Astrocyte (in vitro differentiated cells and primary cell): Measurements from ENCODE around the gene MTNR1A. TPM values are rescaled to one million over a fixed set of nuclear protein-coding genes. Genes with fewer than 3 reads are reported as not detected.
A peak's percentile ranks its signal among the peaks of the same experiment; 100 is the strongest.

ENCODE experiments used
- DNase-seq: peaks from one replicate; pipeline ENCODE4 v3.0.0-alpha.2; 2010; ENCODE audit warnings: low read depth
- FAIRE-seq: peaks from 2 replicates; lab custom pipeline; 2011; peaks lifted over from hg19 to GRCh38; lab: Jason Lieb, UNC
- H2AFZ ChIP-seq: 2 replicates; pipeline ENCODE4 v1.6.0; 2012; ENCODE audit warnings: low read depth, low read length, inconsistent platforms
- H3K27ac ChIP-seq: 2 replicates; pipeline ENCODE4 v1.5.1; 2011; ENCODE audit warnings: low read depth, low read length, inconsistent platforms
- H3K27me3 ChIP-seq: 2 replicates; pipeline ENCODE4 v1.6.0; 2011; ENCODE audit warnings: low read length, inconsistent platforms; ENCODE audit not compliant: insufficient read depth
- H3K36me3 ChIP-seq: 2 replicates; pipeline ENCODE4 v1.5.1; 2011; ENCODE audit warnings: low read length, inconsistent platforms; ENCODE audit not compliant: insufficient read depth
- H3K4me1 ChIP-seq: 2 replicates; pipeline ENCODE4 v1.5.1; 2011; ENCODE audit warnings: low read length, inconsistent platforms; ENCODE audit not compliant: insufficient read depth
- H3K4me2 ChIP-seq: 2 replicates; pipeline ENCODE4 v1.6.0; 2012; ENCODE audit warnings: low read length, inconsistent platforms
- H3K4me3 ChIP-seq: 2 replicates; pipeline ENCODE4 v1.5.1; 2011; ENCODE audit warnings: low read depth, mild to moderate bottlenecking, low read length, inconsistent platforms; ENCODE audit not compliant: insufficient read depth
- H3K79me2 ChIP-seq: 2 replicates; pipeline ENCODE4 v1.6.0; 2012; ENCODE audit warnings: mild to moderate bottlenecking, low read length, inconsistent platforms; ENCODE audit not compliant: insufficient read depth
- H3K9ac ChIP-seq: 2 replicates; pipeline ENCODE4 v1.6.0; 2012; ENCODE audit warnings: mild to moderate bottlenecking, low read length, inconsistent platforms
- H3K9me3 ChIP-seq: 2 replicates; pipeline ENCODE4 v1.5.1; 2012; ENCODE audit warnings: low read depth, mild to moderate bottlenecking, low read length, inconsistent platforms; ENCODE audit not compliant: insufficient read depth
- H4K20me1 ChIP-seq: 2 replicates; pipeline ENCODE4 v1.6.0; 2012; ENCODE audit warnings: low read length, inconsistent platforms; ENCODE audit not compliant: insufficient read depth
- H3K27ac Mint-ChIP-seq: one replicate; pipeline ENCODE4 v1.8.0; 2021; ENCODE audit warnings: mild to moderate bottlenecking, mixed read lengths; ENCODE audit not compliant: unreplicated experiment
- H3K27me3 Mint-ChIP-seq: one replicate; pipeline ENCODE4 v1.8.0; 2021; ENCODE audit warnings: low read depth, mixed read lengths; ENCODE audit not compliant: unreplicated experiment
- H3K36me3 Mint-ChIP-seq: one replicate; pipeline ENCODE4 v1.8.0; 2021; ENCODE audit warnings: low read depth, mixed read lengths; ENCODE audit not compliant: unreplicated experiment
- H3K4me1 Mint-ChIP-seq: one replicate; pipeline ENCODE4 v1.8.0; 2021; ENCODE audit warnings: low read depth, mixed read lengths; ENCODE audit not compliant: unreplicated experiment
- H3K4me3 Mint-ChIP-seq: one replicate; pipeline ENCODE4 v1.8.0; 2021; ENCODE audit warnings: mild to moderate bottlenecking, moderate library complexity, mixed read lengths; ENCODE audit not compliant: unreplicated experiment
- H3K9me3 Mint-ChIP-seq: one replicate; pipeline ENCODE4 v1.8.0; 2021; ENCODE audit warnings: mild to moderate bottlenecking, mixed read lengths; ENCODE audit not compliant: unreplicated experiment
- EZH2 ChIP-seq: IDR thresholded peaks from 2 replicates; pipeline ENCODE4 v1.6.1; 2012; ENCODE audit warnings: mild to moderate bottlenecking, low read length, inconsistent platforms; ENCODE audit not compliant: insufficient read depth
- total RNA-seq: library from RNA; stranded (reverse); gene quantifications from 2 replicates; pipeline ENCODE4 v1.2.1, GENCODE V29; 2021
- TF ChIP-seq, protein P1 (sequence below): IDR thresholded peaks from 2 replicates; pipeline ENCODE4 v1.5.1; 2011; ENCODE audit warnings: low read depth, mild to moderate bottlenecking, inconsistent platforms, low read length, moderate library complexity; ENCODE audit not compliant: insufficient read depth

The MTNR1A gene
- total RNA-seq, 1 donor from 2014 or later: 0.34 TPM

DNA sequence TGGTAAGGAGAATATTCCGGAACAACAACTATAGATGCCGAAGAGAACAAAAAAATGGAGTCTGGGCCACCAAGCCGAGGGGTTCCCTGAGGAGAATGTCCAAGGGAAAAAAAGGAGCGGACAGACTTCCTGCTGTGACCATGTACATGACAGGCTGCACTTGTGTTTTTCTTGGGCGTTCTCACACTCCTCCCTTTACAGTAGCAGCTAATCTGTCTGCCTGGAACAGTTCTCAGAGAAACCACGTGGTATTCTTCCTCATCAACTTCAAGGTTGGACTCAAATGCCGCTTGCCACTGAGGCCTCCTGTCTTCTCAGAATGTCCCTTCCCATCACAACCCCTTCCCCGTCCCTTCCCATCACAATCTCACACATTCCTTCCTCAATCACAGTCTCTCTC, 30.8 kb upstream of the MTNR1A start:
- Histone ChIP-seq H4K20me1 (peaks cover 55% of the 10 kb centered on the region), H3K4me1 (no peaks in the 10 kb centered on the region), H3K9me3 (no peaks in the 10 kb centered on the region), H3K9ac (no peak overlapping the region), H3K27ac (no peak overlapping the region), H3K27me3 (no peaks in the 10 kb centered on the region), H2AFZ (no peak overlapping the region), H3K4me3 (no peak overlapping the region), H3K36me3 (peaks cover 40% of the 10 kb centered on the region), H3K79me2 (peaks cover 33% of the 10 kb centered on the region), H3K4me2 (no peak overlapping the region)
- Mint-ChIP-seq H3K4me3 (no peak overlapping the region), H3K27ac (peak overlapping the region; percentile 16), H3K27me3 (no peaks in the 10 kb centered on the region), H3K36me3 (peaks cover 27% of the 10 kb centered on the region), H3K4me1 (peaks cover 11% of the 10 kb centered on the region), H3K9me3 (no peaks in the 10 kb centered on the region)
- FAIRE-seq (no peak), DNase-seq (no peak)
- TF ChIP-seq, protein P1, sequence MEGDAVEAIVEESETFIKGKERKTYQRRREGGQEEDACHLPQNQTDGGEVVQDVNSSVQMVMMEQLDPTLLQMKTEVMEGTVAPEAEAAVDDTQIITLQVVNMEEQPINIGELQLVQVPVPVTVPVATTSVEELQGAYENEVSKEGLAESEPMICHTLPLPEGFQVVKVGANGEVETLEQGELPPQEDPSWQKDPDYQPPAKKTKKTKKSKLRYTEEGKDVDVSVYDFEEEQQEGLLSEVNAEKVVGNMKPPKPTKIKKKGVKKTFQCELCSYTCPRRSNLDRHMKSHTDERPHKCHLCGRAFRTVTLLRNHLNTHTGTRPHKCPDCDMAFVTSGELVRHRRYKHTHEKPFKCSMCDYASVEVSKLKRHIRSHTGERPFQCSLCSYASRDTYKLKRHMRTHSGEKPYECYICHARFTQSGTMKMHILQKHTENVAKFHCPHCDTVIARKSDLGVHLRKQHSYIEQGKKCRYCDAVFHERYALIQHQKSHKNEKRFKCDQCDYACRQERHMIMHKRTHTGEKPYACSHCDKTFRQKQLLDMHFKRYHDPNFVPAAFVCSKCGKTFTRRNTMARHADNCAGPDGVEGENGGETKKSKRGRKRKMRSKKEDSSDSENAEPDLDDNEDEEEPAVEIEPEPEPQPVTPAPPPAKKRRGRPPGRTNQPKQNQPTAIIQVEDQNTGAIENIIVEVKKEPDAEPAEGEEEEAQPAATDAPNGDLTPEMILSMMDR: no peak
- no peak for TF ChIP-seq EZH2

DNA sequence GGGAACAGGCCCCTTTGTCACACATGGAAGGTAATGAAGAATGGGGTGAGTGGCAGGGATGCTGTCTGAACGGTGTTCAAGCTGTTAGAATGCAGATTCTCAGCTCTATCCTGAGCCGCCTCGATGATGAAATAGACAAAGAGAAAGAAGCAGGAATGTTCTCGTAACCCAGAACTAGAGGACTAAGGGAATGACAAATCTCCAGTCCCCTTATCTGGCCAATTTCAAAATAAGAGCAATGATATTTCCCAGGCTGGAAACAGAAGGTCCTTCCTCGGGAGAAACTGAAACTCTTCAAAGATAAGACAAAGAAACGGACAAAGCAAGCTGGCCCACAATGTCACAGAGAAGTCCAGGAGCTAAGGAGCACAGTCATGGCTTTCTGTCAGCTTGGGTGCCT, 29.5 kb upstream of the MTNR1A start:
- peaks cover 37% of the 10 kb centered on the region for H3K36me3 ChIP-seq
- H3K27me3 ChIP-seq: no peaks in the 10 kb centered on the region
- peaks cover 11% of the 10 kb centered on the region for H3K4me1 Mint-ChIP-seq
- H3K9ac ChIP-seq: no peak overlapping the region
- H3K27me3 Mint-ChIP-seq: no peaks in the 10 kb centered on the region
- H3K4me1 ChIP-seq: no peaks in the 10 kb centered on the region
- no peak overlapping the region for H2AFZ ChIP-seq
- no peak for FAIRE-seq
- H4K20me1 ChIP-seq: peaks cover 52% of the 10 kb centered on the region
- H3K36me3 Mint-ChIP-seq: peaks cover 27% of the 10 kb centered on the region
- no peak overlapping the region for H3K4me2 ChIP-seq
- TF ChIP-seq EZH2: no peak
- TF ChIP-seq, protein P1: no peak
- peak overlapping the region; percentile 66 for H3K27ac Mint-ChIP-seq
- H3K4me3 Mint-ChIP-seq: no peak overlapping the region
- DNase-seq: no peak
- H3K79me2 ChIP-seq: peaks cover 31% of the 10 kb centered on the region
- no peaks in the 10 kb centered on the region for H3K9me3 Mint-ChIP-seq
- no peaks in the 10 kb centered on the region for H3K9me3 ChIP-seq
- H3K27ac ChIP-seq: no peak overlapping the region
- no peak overlapping the region for H3K4me3 ChIP-seq

DNA sequence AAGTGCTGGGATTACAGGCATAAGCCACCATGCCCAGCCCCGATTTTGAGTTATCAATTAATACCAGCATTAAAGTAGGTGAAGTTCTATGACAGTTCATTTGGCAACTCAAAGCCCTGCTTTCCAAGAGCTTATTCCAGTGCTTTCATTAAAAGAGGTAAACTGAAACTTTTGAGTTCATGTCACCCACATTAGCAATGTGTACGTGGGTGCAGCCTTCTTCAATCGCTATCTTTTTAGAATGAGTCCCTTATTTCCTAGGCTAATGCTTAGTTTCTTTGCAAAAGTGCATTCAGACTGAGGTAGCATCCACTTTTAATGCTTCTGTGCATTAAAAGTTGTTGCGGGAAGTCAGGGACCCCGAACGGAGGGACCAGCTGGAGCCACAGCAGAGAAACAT, 26.1 kb upstream of the MTNR1A start:
- H3K36me3 Mint-ChIP-seq: peaks cover 20% of the 10 kb centered on the region
- no peaks in the 10 kb centered on the region for H3K9me3 ChIP-seq
- H3K27ac Mint-ChIP-seq: no peak overlapping the region
- DNase-seq (no peak), FAIRE-seq (no peak)
- no peak overlapping the region for H3K9ac ChIP-seq
- no peak overlapping the region for H3K4me3 Mint-ChIP-seq
- peaks cover 7% of the 10 kb centered on the region for H3K4me1 Mint-ChIP-seq
- TF ChIP-seq, protein P1: no peak
- no peak for TF ChIP-seq EZH2
- peaks cover 25% of the 10 kb centered on the region for H3K36me3 ChIP-seq
- H3K9me3 Mint-ChIP-seq: no peaks in the 10 kb centered on the region
- H3K4me1 ChIP-seq: no peaks in the 10 kb centered on the region
- no peak overlapping the region for H3K4me2 ChIP-seq
- no peak overlapping the region for H3K4me3 ChIP-seq
- H3K27me3 ChIP-seq: no peaks in the 10 kb centered on the region
- H3K27me3 Mint-ChIP-seq: no peaks in the 10 kb centered on the region
- peaks cover 36% of the 10 kb centered on the region for H4K20me1 ChIP-seq
- no peak overlapping the region for H2AFZ ChIP-seq
- peaks cover 24% of the 10 kb centered on the region for H3K79me2 ChIP-seq
- H3K27ac ChIP-seq: no peak overlapping the region
